Endothelial cell of umbilical vein (primary cell): ENCODE data around the gene TADA2A. TPM values are rescaled to one million over a fixed set of nuclear protein-coding genes. Genes with fewer than 3 reads are reported as not detected.

Experiments
- BruUV-seq: library from RNA; stranded (reverse); fragments of 400-500 nt; replicated peaks from 2 replicates; lab custom pipeline; 2021; lab: Mats Ljungman, UMichigan
- CTCF ChIA-PET: fragments of 300-600, 350-600 bp; sonication (Branson Sonifier 250); formaldehyde crosslinking; loops from one replicate; lab custom pipeline; 2021; ENCODE audit warnings: antibody characterized with exemption, inconsistent platforms; lab: Charles Lee
- POLR2A ChIA-PET: fragments of 300-600, 350-600 bp; sonication (Branson Sonifier 250); formaldehyde crosslinking; loops from one replicate; lab custom pipeline; 2021; ENCODE audit warnings: antibody characterized with exemption, inconsistent platforms; lab: Charles Lee
- DNase-seq: peaks from one replicate; pipeline ENCODE4 v3.0.0-alpha.2; 2011; ENCODE audit warnings: low read depth, low spot score
- FAIRE-seq: peaks from 2 replicates; lab custom pipeline; 2011; peaks lifted over from hg19 to GRCh38; lab: Jason Lieb, UNC
- H2AFZ ChIP-seq: 2 replicates; pipeline ENCODE4 v1.6.0; 2012; ENCODE audit warnings: low read depth, low read length, control low read depth, inconsistent platforms
- H3K27ac ChIP-seq: 2 replicates; pipeline ENCODE4 v1.5.1; 2011; ENCODE audit warnings: low read depth, mild to moderate bottlenecking, control low read depth, low read length, moderate library complexity; ENCODE audit not compliant: insufficient read depth
- H3K27me3 ChIP-seq, 2 experiments: 2 replicates each; pipeline versions ENCODE4 v1.6.0 to v1.6.1; 2011; ENCODE audit warnings: low read length in 2 of 2, mixed read lengths in 1 of 2; ENCODE audit not compliant: control insufficient read depth in 2 of 2, insufficient read depth in 2 of 2
- H3K36me3 ChIP-seq, 2 experiments: 2 replicates in 1 of 2; 3 replicates in 1 of 2; pipeline ENCODE4 v1.5.1; 2011; ENCODE audit warnings: low read length in 2 of 2, mild to moderate bottlenecking in 1 of 2, moderate library complexity in 1 of 2; ENCODE audit not compliant: control insufficient read depth in 2 of 2, insufficient read depth in 2 of 2; ENCODE audit errors: extremely low read depth in 1 of 2
- H3K4me1 ChIP-seq: 3 replicates; pipeline ENCODE4 v1.5.1; 2011; ENCODE audit warnings: mild to moderate bottlenecking, low read length; ENCODE audit not compliant: control insufficient read depth, insufficient read depth; ENCODE audit errors: extremely low read depth
- H3K4me2 ChIP-seq: 2 replicates; pipeline ENCODE4 v1.6.1; 2011; ENCODE audit warnings: low read length, control low read depth, mixed read lengths; ENCODE audit not compliant: insufficient read depth
- H3K4me3 ChIP-seq, 3 experiments: fragments of 200-600 bp in 1 of 3; sonication (generic), shearing (Covaris generic) in 1 of 3; replicated peaks in 1 of 3; 2 replicates each; pipeline ENCODE4 v1.5.1; 2011 to 2016; ENCODE audit warnings: control low read depth in 3 of 3, low read length in 3 of 3, mild to moderate bottlenecking in 2 of 3, inconsistent platforms in 1 of 3, low read depth in 1 of 3, moderate library complexity in 1 of 3; ENCODE audit not compliant: insufficient read depth in 1 of 3
- H3K79me2 ChIP-seq: 2 replicates; pipeline ENCODE4 v1.6.0; 2012; ENCODE audit warnings: low read length, inconsistent platforms; ENCODE audit not compliant: control insufficient read depth, insufficient read depth
- H3K9ac ChIP-seq: replicated peaks from 2 replicates; pipeline ENCODE3; 2011; ENCODE audit warnings: low read length, control low read depth; ENCODE audit not compliant: insufficient read depth; ENCODE audit errors: extremely low read depth
- H3K9me1 ChIP-seq: replicated peaks from 3 replicates; pipeline ENCODE4 v1.6.0; 2011; ENCODE audit warnings: mild to moderate bottlenecking, low read length; ENCODE audit not compliant: control insufficient read depth, insufficient read depth; ENCODE audit errors: extremely low read depth
- H3K9me3 ChIP-seq: replicated peaks from 2 replicates; pipeline ENCODE4 v1.5.1; 2012; ENCODE audit warnings: low read length, inconsistent platforms; ENCODE audit not compliant: control insufficient read depth, insufficient read depth
- H4K20me1 ChIP-seq: replicated peaks from 2 replicates; pipeline ENCODE3; 2011; ENCODE audit warnings: mild to moderate bottlenecking, low read length; ENCODE audit not compliant: control insufficient read depth, insufficient read depth; ENCODE audit errors: extremely low read depth
- EZH2 ChIP-seq: IDR thresholded peaks from 2 replicates; pipeline ENCODE4 v1.6.1; 2012; ENCODE audit warnings: borderline replicate concordance, low read depth, mild to moderate bottlenecking, moderate library complexity, low read length, inconsistent platforms; ENCODE audit not compliant: severe bottlenecking
- FOS ChIP-seq: IDR thresholded peaks from 2 replicates; pipeline ENCODE4 v1.6.1; 2011; ENCODE audit warnings: mild to moderate bottlenecking, low read length, moderate library complexity, borderline replicate concordance; ENCODE audit not compliant: insufficient read depth
- GATA2 ChIP-seq: IDR thresholded peaks from 2 replicates; pipeline ENCODE4 v1.7.0; 2011; ENCODE audit warnings: low read depth, mild to moderate bottlenecking, moderate library complexity, mixed read lengths, low read length; ENCODE audit not compliant: insufficient read length, insufficient read depth
- JUN ChIP-seq: IDR thresholded peaks from 2 replicates; pipeline ENCODE4 v1.6.1; 2011; ENCODE audit warnings: borderline replicate concordance, low read depth; ENCODE audit not compliant: insufficient read length, insufficient read depth
- MYC ChIP-seq: IDR thresholded peaks from one replicate; pipeline ENCODE4 v1.6.1; 2011; ENCODE audit warnings: mild to moderate bottlenecking, low read depth, low read length
- POLR2A ChIP-seq: IDR thresholded peaks from 2 replicates; pipeline ENCODE4 v1.6.1; 2012; ENCODE audit warnings: low read depth, mild to moderate bottlenecking, control low read depth, low read length
- POLR2AphosphoS5 ChIP-seq: IDR thresholded peaks from 2 replicates; pipeline ENCODE4 v1.6.1; 2012; ENCODE audit warnings: low read depth, mild to moderate bottlenecking, control low read depth, low read length, moderate library complexity; ENCODE audit not compliant: insufficient read depth
- dilution Hi-C: fragments of 300-500 bp; cut with MboI; formaldehyde crosslinking; loops from one replicate; pipeline ENCODE4 v1.15.0; 2019; ENCODE audit warnings: low sequenced_read_pairs; ENCODE audit not compliant: extremely low pct_ligation_motif_present
- intact Hi-C: fragments of 100-400 bp; cut with micrococcal nuclease; formaldehyde crosslinking; loops from one replicate; pipeline ENCODE4 v1.10.0; 2022
- polyA plus RNA-seq, 4 experiments: library from polyadenylated mRNA; depleted of rRNA in 3 of 4; stranded (reverse) in 3 of 4; unstranded in 1 of 4; fragments of >200 nt; gene quantifications; 2 replicates each; pipeline versions ENCODE4 v1.2.1 to v1.2.3, GENCODE V29; 2011 to 2012; ENCODE audit warnings: missing spikeins in 1 of 4
- total RNA-seq: library from RNA; stranded (reverse); gene quantifications from 2 replicates; pipeline ENCODE4 v1.2.3, GENCODE V29; 2021
- TF ChIP-seq, protein P1 (sequence below), 2 donors: IDR thresholded peaks; 1 replicate in 1 of 2; 2 replicates in 1 of 2; pipeline ENCODE4 v1.5.1; 2011; ENCODE audit warnings: low read length in 2 of 2, mild to moderate bottlenecking in 2 of 2, moderate library complexity in 2 of 2, control low read depth in 1 of 2, inconsistent platforms in 1 of 2, low read depth in 1 of 2; ENCODE audit not compliant: insufficient read depth in 1 of 2; ENCODE audit errors: extremely low read depth in 1 of 2
- TF ChIP-seq, protein P2 (sequence below): IDR thresholded peaks from 2 replicates; pipeline ENCODE4 v1.6.1; 2011; ENCODE audit not compliant: insufficient read depth, insufficient read length

The TADA2A gene
- total and polyA plus RNA-seq, 2 donors (not counting 3 experiments of a cell fraction or from before 2014, with no cell fraction given): 9.9 to 22.4 TPM

DNA sequence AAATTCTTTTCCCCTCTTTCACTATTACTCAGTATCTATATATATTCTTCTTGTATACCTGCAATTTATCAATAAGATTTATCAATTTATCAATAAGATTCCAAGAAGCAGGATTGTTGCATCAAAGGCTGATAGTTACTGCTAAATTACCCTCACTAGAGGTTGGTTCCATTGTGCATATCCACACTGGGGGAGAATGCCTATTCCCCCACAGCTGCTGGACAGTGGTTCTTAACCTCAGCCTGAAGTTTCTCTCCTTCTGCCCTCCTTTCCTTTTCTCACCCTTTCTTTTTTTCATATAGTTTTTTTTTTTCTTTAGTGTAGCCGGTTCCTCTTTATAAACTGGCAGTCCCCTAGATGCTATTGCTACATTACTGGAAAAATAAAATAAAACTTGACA, 24.6 kb upstream of the TADA2A start:
- TF ChIP-seq GATA2: no peak
- Histone ChIP-seq H3K9me1 (no peaks in the 10 kb centered on the region), H3K79me2 (no peaks in the 10 kb centered on the region), H3K27me3 (no peaks in the 10 kb centered on the region), H2AFZ (no peak overlapping the region), H3K4me1 (peaks cover 6% of the 10 kb centered on the region), H3K9ac (no peak overlapping the region), H4K20me1 (no peaks in the 10 kb centered on the region), H3K4me2 (no peak overlapping the region), H3K36me3 (no peaks in the 10 kb centered on the region), H3K9me3 (no peaks in the 10 kb centered on the region), H3K4me3 (no peak overlapping the region), H3K27ac (no peak overlapping the region)
- dilution Hi-C loops (no loop called here), intact Hi-C loops (no loop called here)
- ChIA-PET CTCF (interaction anchor here (1.9 kb wide), 1 partner anchor 8 kb away, joined by 21 read pairs; no protein-coding TSS in a partner anchor), POLR2A (no interaction called here)
- no TSS peak for BruUV-seq
- DNase-seq (no peak), FAIRE-seq (no peak)

DNA sequence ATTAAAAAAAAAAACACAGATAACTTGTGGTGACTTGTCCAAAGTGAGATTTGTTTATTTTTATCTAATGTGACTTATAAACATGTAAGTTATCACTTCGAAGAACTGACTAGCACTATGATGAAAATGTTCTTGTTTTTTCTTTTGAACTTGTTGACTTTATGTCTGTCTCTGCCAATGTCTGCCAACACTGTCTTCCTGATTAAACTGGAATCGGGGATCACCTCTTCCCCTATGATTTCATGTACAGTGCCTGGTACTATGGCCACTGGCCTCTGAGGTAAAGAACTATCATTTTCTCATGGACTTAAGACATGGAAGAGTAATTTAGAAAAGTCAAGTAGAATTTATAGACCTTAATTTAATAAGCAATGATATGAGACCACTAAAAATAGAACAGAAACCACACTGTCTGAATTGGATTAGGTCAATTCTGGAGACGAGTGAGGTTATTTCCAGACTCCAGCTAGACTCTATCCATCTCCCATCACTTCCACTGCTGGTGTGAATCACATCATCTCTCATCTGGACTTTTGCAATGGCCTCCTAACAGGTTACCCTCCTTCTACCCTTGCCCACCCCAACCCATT, 22.0 kb upstream of the TADA2A start:
- Histone ChIP-seq H2AFZ (no peak overlapping the region), H3K36me3 (no peaks in the 10 kb centered on the region), H3K4me3 (no peak overlapping the region), H3K9me3 (no peaks in the 10 kb centered on the region), H3K27me3 (no peaks in the 10 kb centered on the region), H3K4me1 (peaks cover 6% of the 10 kb centered on the region), H3K9me1 (no peaks in the 10 kb centered on the region), H3K27ac (no peak overlapping the region), H3K79me2 (no peaks in the 10 kb centered on the region), H3K4me2 (no peak overlapping the region), H3K9ac (no peak overlapping the region), H4K20me1 (no peaks in the 10 kb centered on the region)
- peak; percentile 33 for DNase-seq
- dilution Hi-C loops (no loop called here), intact Hi-C loops (no loop called here)
- TF ChIP-seq, protein P1, sequence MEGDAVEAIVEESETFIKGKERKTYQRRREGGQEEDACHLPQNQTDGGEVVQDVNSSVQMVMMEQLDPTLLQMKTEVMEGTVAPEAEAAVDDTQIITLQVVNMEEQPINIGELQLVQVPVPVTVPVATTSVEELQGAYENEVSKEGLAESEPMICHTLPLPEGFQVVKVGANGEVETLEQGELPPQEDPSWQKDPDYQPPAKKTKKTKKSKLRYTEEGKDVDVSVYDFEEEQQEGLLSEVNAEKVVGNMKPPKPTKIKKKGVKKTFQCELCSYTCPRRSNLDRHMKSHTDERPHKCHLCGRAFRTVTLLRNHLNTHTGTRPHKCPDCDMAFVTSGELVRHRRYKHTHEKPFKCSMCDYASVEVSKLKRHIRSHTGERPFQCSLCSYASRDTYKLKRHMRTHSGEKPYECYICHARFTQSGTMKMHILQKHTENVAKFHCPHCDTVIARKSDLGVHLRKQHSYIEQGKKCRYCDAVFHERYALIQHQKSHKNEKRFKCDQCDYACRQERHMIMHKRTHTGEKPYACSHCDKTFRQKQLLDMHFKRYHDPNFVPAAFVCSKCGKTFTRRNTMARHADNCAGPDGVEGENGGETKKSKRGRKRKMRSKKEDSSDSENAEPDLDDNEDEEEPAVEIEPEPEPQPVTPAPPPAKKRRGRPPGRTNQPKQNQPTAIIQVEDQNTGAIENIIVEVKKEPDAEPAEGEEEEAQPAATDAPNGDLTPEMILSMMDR (IDR thresholded peaks at IDR 0.05; ENCODE audit: extremely low read depth in 1 of 2, insufficient read depth in 1 of 2, low read depth in 1 of 2, low read length in 2 of 2): no peak
- TF ChIP-seq FOS (no peak), POLR2AphosphoS5 (no peak), GATA2 (no peak), JUN (no peak), MYC (no peak), POLR2A (no peak), EZH2 (no peak)
- TF ChIP-seq, protein P2, sequence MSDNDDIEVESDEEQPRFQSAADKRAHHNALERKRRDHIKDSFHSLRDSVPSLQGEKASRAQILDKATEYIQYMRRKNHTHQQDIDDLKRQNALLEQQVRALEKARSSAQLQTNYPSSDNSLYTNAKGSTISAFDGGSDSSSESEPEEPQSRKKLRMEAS: no peak
- no TSS peak for BruUV-seq
- CTCF ChIA-PET: interaction anchor here (0.8 to 12.2 kb wide), 2 partner anchors 10 to 13 kb away, joined by 3 to 123 read pairs; partner anchors contain the start of gene C17orf78
- FAIRE-seq: no peak
- POLR2A ChIA-PET: interaction anchor here (0.5 kb wide), 1 partner anchor 43 kb away, joined by 8 read pairs; no protein-coding TSS in a partner anchor
